ENCODE measurements around the gene CREB5. TPM values are rescaled to one million over a fixed set of nuclear protein-coding genes. Genes with fewer than 3 reads are reported as not detected.

CREB5 gene
- total RNA-seq, 6 donors from 2014 or later = 8.3 to 34.6 (median 15.3) TPM

DNA sequence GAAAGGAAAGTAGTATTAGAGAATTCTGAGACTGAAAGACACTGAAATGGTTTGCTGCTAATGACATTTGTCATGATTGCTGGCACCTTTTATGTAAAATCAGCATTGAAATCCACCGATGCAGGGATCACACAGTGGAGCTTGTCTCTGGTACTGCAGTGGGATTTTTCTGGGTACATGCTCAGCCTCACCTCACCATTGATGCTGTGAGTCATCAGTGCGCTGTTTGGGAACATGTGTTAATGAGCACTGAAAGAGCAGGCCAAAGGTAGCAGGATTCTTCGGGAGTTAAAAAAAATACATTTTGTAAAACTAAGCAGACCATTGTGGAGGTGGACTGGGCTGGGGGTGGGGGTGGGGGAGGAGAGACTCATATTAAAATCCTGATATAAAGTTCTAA is 174.9 kb downstream of the CREB5 start:
- Histone ChIP-seq H3K36me3 (no peaks in the 10 kb centered on the region), H3K4me3 (no peak overlapping the region), H3K9me3 (no peaks in the 10 kb centered on the region), H3K4me1 (no peaks in the 10 kb centered on the region), H3K27me3 (no peaks in the 10 kb centered on the region), H3K27ac (no peak overlapping the region)
- no peak for DNase-seq
- 86 to 90% methylated on average over 3 of the region's 3 CpGs for WGBS, 2 donors
- no peak for ATAC-seq (ENCODE audit: low FRiP score in 2 of 2)
- TF ChIP-seq EP300 (IDR thresholded peaks at IDR 0.05) (no peak), POLR2AphosphoS5 (IDR thresholded peaks at IDR 0.05) (no peak), CTCF (IDR thresholded peaks at IDR 0.05) (no peak), POLR2A (IDR thresholded peaks at IDR 0.05) (no peak)

DNA sequence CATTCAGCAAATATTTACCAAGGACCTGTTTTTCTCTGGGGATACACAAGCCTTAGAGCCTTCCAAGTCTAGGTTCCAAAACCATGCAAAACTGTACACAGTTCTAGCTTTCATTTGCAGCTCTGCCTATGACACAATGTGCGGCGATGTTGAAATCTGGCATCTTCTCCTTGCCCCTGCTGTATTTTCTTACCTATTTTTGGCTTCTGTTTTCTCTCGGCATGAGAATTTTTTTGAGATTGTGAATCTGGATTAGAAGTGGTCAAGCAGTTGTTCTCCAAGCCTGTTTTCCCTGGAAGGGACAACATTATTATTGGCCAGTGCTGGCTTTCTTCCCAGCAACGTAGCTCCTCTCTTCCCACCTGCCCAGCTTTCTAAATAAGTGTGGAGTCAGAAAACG is 176.3 kb downstream of the CREB5 start:
- ATAC-seq (ENCODE audit: low FRiP score in 2 of 2) (no peak), DNase-seq (no peak)
- H3K4me3 ChIP-seq = no peak overlapping the region
- WGBS, 2 donors = 76 to 82% methylated on average over 5 of the region's 5 CpGs
- TF ChIP-seq POLR2A (IDR thresholded peaks at IDR 0.05) (no peak), EP300 (IDR thresholded peaks at IDR 0.05) (no peak), CTCF (IDR thresholded peaks at IDR 0.05) (no peak), POLR2AphosphoS5 (IDR thresholded peaks at IDR 0.05) (no peak)
- no peaks in the 10 kb centered on the region for H3K4me1 ChIP-seq
- H3K9me3 ChIP-seq = no peaks in the 10 kb centered on the region
- H3K36me3 ChIP-seq = no peaks in the 10 kb centered on the region
- H3K27me3 ChIP-seq = no peaks in the 10 kb centered on the region
- no peak overlapping the region for H3K27ac ChIP-seq

GRCh38 chr7:28591041-28591674 is 178.8 kb downstream of the CREB5 start:
- Histone ChIP-seq H3K4me1 (no peaks in the 10 kb centered on the region), H3K4me3 (no peak overlapping the region), H3K36me3 (no peaks in the 10 kb centered on the region), H3K27me3 (no peaks in the 10 kb centered on the region), H3K27ac (no peak overlapping the region), H3K9me3 (no peaks in the 10 kb centered on the region)
- ATAC-seq (ENCODE audit: low FRiP score in 2 of 2) = no peak
- TF ChIP-seq POLR2AphosphoS5 (IDR thresholded peaks at IDR 0.05) = no peak
- TF ChIP-seq EP300 (IDR thresholded peaks at IDR 0.05) = no peak
- no peak for TF ChIP-seq POLR2A (IDR thresholded peaks at IDR 0.05)
- no peak for TF ChIP-seq CTCF (IDR thresholded peaks at IDR 0.05)
- no peak for DNase-seq
- WGBS, 2 donors = 58 to 65% methylated on average over 5 of the region's 5 CpGs

GRCh38 chr7:28591725-28592349 is 179.5 kb downstream of the CREB5 start:
- TF ChIP-seq POLR2A (IDR thresholded peaks at IDR 0.05) (no peak), POLR2AphosphoS5 (IDR thresholded peaks at IDR 0.05) (no peak), EP300 (IDR thresholded peaks at IDR 0.05) (no peak), CTCF (IDR thresholded peaks at IDR 0.05) (no peak)
- Histone ChIP-seq H3K36me3 (no peaks in the 10 kb centered on the region), H3K4me3 (no peak overlapping the region), H3K9me3 (no peaks in the 10 kb centered on the region), H3K4me1 (no peaks in the 10 kb centered on the region), H3K27me3 (no peaks in the 10 kb centered on the region), H3K27ac (no peak overlapping the region)
- ATAC-seq (ENCODE audit: low FRiP score in 2 of 2) = no peak
- WGBS, 2 donors = 71 to 88% methylated on average over 2 of the region's 2 CpGs
- DNase-seq = no peak

GRCh38 chr7:28592861-28593260 is 180.5 kb downstream of the CREB5 start:
- DNase-seq (no peak), ATAC-seq (ENCODE audit: low FRiP score in 2 of 2) (no peak)
- 92 to 93% methylated on average over 3 of the region's 3 CpGs for WGBS, 2 donors
- H3K27me3 ChIP-seq = no peaks in the 10 kb centered on the region
- no peak overlapping the region for H3K4me3 ChIP-seq
- TF ChIP-seq EP300 (IDR thresholded peaks at IDR 0.05) = no peak
- no peak for TF ChIP-seq POLR2A (IDR thresholded peaks at IDR 0.05)
- TF ChIP-seq POLR2AphosphoS5 (IDR thresholded peaks at IDR 0.05) = no peak
- no peak for TF ChIP-seq CTCF (IDR thresholded peaks at IDR 0.05)
- H3K36me3 ChIP-seq = no peaks in the 10 kb centered on the region
- no peaks in the 10 kb centered on the region for H3K9me3 ChIP-seq
- no peak overlapping the region for H3K27ac ChIP-seq
- no peaks in the 10 kb centered on the region for H3K4me1 ChIP-seq
